GM12872 (cell line): ENCODE measurements around the gene TSPAN3.

ENCODE experiments used
- CTCF ChIP-seq: IDR thresholded peaks from 3 replicates; pipeline ENCODE4 v1.5.1; 2011; ENCODE audit warnings: low read depth, mild to moderate bottlenecking, low read length, moderate library complexity; ENCODE audit not compliant: insufficient read depth

TSPAN3 gene

GRCh38 chr15:77063249-77063648 lies 7.7 kb downstream of the TSPAN3 start:
- no peak for TF ChIP-seq CTCF

- TF ChIP-seq CTCF = no peak
Measured at GRCh38 chr15:77060546-77060945, 10.4 kb downstream of the TSPAN3 start.

GRCh38 chr15:77059786-77060361 lies 11.0 kb downstream of the TSPAN3 start:
- TF ChIP-seq CTCF = no peak

GRCh38 chr15:77058468-77058867 lies 12.4 kb downstream of the TSPAN3 start:
- no peak for TF ChIP-seq CTCF

GRCh38 chr15:77057685-77058084 lies 13.2 kb downstream of the TSPAN3 start:
- no peak for TF ChIP-seq CTCF

- TF ChIP-seq CTCF = no peak
Measured at GRCh38 chr15:77057072-77057471, 13.8 kb downstream of the TSPAN3 start.

- TF ChIP-seq CTCF = no peak
Measured at GRCh38 chr15:77053709-77054108, 17.2 kb downstream of the TSPAN3 start.
